GM12875 (cell line): ENCODE measurements around the gene OBSCN.
"Not testable (repeated sequence)": the region's sequence is repeated elsewhere in the genome, so short reads cannot be mapped to it uniquely, and the experiment has no call there.

Source experiments
- H3K4me3 ChIP-seq: one replicate; pipeline ENCODE4 v1.5.1; 2011; ENCODE audit warnings: low read depth, low read length, control low read depth
- TF ChIP-seq, protein P1 (sequence below): IDR thresholded peaks from 2 replicates; pipeline ENCODE4 v1.5.1; 2011; ENCODE audit warnings: low read depth, mild to moderate bottlenecking, control low read depth, inconsistent platforms, low read length, moderate library complexity, borderline replicate concordance; ENCODE audit not compliant: insufficient read depth

Gene OBSCN

DNA sequence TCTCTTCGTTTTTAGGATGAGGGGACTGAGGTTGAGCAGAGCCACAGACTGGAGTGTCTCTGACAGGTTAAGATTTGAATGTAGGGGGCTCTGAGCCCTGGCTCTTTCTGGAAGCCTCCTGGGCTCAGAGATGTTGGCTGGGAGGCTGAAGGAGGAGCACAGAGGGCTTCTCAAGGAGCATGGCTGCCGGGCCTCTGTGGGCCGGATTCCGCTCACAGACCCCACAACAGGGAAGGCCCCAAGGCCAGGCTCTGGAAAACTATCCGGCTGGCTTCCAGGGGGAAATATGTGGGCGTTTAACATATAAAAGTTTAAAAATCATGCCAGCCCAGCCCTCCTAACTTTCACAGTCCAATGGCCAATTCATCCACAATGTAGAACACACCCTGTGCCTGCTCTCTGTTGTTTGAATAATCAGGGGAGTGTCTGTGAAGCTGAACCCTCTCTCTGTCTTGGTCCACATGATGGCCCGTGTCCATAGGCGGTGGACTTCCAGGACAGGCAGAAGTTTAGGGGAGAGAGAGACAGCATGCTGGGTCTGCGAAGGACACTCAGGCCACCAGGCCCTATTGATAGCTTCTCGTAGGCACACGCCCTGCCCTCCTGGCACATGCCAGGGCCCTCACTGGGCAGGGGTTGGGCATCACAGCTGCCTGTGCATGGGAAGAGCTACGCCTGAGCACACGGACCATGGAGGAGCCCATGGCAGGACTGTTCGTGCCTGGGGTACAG is 10.8 kb downstream of the OBSCN start:
- no peak overlapping the region for H3K4me3 ChIP-seq
- TF ChIP-seq, protein P1, sequence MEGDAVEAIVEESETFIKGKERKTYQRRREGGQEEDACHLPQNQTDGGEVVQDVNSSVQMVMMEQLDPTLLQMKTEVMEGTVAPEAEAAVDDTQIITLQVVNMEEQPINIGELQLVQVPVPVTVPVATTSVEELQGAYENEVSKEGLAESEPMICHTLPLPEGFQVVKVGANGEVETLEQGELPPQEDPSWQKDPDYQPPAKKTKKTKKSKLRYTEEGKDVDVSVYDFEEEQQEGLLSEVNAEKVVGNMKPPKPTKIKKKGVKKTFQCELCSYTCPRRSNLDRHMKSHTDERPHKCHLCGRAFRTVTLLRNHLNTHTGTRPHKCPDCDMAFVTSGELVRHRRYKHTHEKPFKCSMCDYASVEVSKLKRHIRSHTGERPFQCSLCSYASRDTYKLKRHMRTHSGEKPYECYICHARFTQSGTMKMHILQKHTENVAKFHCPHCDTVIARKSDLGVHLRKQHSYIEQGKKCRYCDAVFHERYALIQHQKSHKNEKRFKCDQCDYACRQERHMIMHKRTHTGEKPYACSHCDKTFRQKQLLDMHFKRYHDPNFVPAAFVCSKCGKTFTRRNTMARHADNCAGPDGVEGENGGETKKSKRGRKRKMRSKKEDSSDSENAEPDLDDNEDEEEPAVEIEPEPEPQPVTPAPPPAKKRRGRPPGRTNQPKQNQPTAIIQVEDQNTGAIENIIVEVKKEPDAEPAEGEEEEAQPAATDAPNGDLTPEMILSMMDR, result no peak

DNA sequence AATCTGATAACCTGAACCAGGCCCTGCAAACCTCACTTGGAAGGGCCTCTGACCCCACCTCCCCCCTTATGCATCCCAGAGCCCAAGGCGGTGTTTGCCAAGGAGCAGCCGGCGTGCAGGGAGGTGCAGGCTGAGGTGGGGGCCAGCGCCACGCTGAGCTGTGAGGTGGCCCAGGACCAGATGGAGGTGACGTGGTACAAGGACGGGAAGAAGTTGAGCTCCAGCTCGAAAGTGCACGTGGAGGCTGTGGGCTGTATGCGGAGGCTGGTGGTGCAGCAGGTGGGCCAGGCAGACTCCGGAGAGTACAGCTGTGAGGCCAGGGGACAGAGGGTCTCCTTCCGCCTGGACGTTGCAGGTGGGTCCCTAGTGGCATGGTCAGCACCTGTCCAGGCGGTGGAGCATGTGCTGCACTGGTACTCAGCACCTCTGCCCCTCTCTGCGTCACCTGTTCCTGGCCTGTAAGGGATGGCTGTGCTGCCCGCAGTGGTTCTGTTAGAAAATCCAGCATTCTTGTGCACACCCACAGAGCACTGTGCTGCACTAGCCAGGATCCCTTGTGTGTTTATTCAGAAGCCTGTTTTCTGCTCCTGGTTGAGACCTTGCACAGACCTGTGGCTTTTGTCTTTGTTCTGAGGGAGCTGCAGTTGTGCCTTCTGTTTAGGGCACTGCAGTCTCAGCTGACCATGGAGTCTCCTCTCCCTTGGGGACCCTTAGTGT is 11.6 kb downstream of the OBSCN start:
- no peak overlapping the region for H3K4me3 ChIP-seq
- TF ChIP-seq, protein P1, result no peak

DNA sequence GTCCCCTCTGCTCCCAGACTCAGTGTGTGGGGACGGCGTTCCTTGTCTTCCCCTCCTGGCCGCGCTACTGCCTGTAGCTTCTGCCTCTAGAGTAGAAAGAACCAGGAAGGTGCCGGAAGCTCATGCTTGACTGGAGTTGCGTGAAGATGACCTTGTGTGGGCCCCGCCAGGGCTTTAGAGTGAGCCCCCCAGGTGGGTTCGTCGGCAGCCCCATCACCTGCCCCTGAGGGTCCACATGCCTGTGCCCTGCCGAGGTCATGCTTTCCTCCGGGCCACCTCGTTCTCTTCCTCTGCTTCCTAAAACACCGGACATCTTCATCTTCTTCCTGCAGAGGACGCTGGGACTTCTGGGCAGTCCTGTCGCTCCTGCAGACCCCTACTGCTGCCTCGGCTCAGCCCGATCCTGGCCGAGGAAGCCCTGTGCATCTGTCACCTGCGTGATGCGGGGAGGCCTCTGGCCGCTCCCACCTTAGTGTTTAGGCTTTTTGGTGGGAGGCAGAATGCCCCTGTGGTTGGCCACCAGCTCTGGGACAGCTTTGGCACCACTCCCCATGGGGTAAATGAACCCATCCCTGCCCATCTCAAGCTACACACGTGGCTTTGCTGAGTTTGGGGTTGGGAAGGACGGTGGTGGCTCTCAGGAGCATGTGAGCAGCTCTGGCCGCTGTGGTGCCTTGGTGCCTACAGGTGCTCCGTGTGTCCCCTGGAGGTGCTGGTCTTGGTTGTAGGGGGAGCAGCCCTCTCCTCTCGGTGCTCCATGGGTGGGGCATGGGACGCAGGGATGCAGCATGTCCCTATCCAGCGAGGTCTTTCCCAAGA is 12.3 kb downstream of the OBSCN start:
- no peak overlapping the region for H3K4me3 ChIP-seq
- TF ChIP-seq, protein P1, result no peak

DNA sequence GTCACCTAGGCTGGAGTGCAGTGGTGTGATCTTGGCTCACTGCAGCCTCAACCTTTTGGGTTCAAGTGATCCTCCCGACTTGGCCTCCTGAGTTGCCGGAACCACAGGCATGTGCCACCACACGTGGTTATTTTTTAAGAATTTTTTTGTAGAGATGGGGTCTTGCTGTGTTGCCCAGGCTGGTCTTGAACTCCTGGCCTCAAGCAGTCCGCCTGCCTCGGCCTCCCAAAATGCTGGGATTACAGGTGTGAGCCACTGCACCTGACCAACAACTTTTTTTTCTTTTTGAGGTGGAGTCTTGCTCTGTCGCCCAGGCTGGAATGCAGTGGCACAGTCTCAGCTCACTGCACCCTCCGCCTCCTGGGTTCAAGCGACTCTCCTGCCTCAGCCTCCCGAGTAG is 13.3 kb downstream of the OBSCN start:
- not testable (repeated sequence) for H3K4me3 ChIP-seq

DNA sequence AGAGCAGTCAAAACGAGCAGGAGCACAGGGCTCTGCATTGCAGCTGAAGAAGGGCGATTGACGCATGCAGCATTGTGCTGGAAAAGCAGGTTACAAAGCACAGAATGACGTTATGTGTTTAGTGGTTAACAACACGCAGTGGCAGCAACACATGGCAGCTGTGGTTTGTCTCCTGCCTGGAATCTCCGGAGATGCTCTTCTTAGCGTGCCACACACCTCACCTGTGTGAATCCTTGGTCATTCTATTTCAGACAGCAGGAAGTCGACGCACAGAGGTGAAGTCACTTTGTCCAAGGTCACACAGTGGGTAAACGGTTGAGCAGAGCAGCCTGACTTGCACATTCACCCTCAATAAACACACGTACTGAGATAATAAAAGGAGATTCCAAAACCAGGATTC is 14.7 kb downstream of the OBSCN start:
- no peak overlapping the region for H3K4me3 ChIP-seq
- TF ChIP-seq, protein P1, result no peak

DNA sequence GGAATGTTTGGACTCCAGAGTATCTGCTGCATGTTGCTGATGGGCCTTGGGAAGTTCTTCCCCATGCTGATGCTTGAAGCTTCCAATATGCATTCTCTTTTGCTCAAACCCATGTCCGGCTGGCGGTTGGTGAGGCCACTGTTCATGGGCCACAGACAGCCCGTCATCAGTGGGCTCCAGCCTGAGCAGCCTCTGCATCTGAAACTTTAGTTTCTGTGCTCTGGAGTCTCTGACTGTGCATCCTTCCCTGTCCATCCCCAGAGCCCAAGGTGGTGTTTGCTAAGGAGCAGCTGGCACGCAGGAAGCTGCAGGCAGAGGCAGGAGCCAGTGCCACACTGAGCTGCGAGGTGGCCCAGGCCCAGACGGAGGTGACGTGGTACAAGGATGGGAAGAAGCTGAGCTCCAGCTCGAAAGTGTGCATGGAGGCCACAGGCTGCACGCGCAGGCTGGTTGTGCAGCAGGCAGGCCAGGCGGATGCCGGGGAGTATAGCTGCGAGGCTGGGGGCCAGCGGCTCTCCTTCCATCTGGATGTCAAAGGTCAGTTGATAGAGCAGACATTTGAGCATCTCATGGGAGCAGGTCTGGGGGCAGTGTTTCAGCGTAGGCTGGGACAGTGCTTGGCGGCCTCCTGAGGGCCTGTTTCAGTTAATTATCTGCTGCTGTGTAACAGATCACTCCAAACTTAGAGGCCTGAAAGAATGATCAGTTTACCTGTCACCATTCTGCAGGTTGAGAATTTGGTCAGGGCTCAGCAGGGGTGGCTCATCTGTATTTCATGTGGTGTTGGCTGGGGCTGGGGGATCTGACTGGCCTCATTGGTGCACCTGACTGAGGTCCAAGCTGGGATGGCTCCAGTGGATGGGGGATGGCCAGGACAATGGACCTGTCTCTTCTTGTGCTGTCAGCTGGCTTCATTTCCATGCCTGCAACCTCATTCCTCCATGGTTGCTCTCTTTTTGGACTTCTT is 16.6 kb downstream of the OBSCN start:
- no peak overlapping the region for H3K4me3 ChIP-seq
- TF ChIP-seq, protein P1, result no peak
